ENCODE data around the gene BRI3.

- TF ChIP-seq ZSCAN29 (IDR thresholded peaks at IDR 0.05), result no peak
- TF ChIP-seq JUNB (IDR thresholded peaks at IDR 0.05), result no peak
- TF ChIP-seq MYC (IDR thresholded peaks at IDR 0.05; ENCODE audit: insufficient read depth, insufficient read length, insufficient replicate concordance, low read length, severe bottlenecking), result no peak
- no peak for TF ChIP-seq POLR2A (IDR thresholded peaks at IDR 0.05; ENCODE audit: low read depth, low read length)
- TF ChIP-seq CTCF (IDR thresholded peaks at IDR 0.05 in 2 of 3, conservative IDR thresholded peaks at IDR 0.05 in 1 of 3; ENCODE audit: control insufficient read depth in 2 of 3, extremely low read depth in 1 of 3, insufficient read depth in 1 of 3, low read depth in 3 of 3, low read length in 3 of 3), result no peak
- TF ChIP-seq HCFC1 (IDR thresholded peaks at IDR 0.05; ENCODE audit: low read length), result no peak
- no peak for TF ChIP-seq TAF1 (IDR thresholded peaks at IDR 0.05; ENCODE audit: borderline replicate concordance, low read depth, low read length)
- no peak for TF ChIP-seq EZH2 (IDR thresholded peaks at IDR 0.05; ENCODE audit: borderline replicate concordance, control insufficient read depth, low read depth, low read length)
- no peak for TF ChIP-seq SPI1 (IDR thresholded peaks at IDR 0.05; ENCODE audit: borderline replicate concordance, insufficient read depth, low read depth, low read length)
Observed at GRCh38 chr7:98303176-98303865, 21.8 kb downstream of the BRI3 start.

All from GM12878 (cell line).